Measurements from ENCODE around the gene STXBP5. TPM values are rescaled to one million over a fixed set of nuclear protein-coding genes. Genes with fewer than 3 reads are reported as not detected.

STXBP5 gene
- total RNA-seq, 1 experiment from 2014 or later: 10.1 TPM

DNA sequence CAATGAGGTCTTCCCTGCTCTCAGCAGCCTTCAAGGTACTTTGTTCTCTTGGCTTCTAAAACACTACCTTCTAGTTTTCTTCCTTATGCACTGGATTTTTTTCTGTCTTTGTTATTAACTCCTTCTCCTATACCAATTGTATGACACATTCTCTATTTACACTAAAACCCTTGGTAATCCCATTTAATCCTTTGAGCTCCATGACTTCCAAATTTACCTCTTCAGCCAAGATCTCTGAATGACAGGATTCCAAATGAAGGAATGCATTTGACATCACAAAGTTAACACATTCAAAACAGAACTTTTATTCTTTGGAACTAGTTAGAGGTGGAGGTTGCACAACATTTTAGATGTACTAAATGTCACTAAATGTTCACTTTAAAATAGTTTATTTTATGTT, 217.7 kb downstream of the STXBP5 start:
- Mint-ChIP-seq H3K9me3 (ENCODE audit: low read depth, unreplicated experiment) (peaks cover 6% of the 10 kb centered on the region), H3K27ac (ENCODE audit: unreplicated experiment) (no peak overlapping the region), H3K4me3 (ENCODE audit: low read depth, unreplicated experiment) (no peak overlapping the region), H3K27me3 (ENCODE audit: unreplicated experiment) (no peaks in the 10 kb centered on the region), H3K36me3 (ENCODE audit: insufficient read depth, unreplicated experiment) (no peaks in the 10 kb centered on the region), H3K4me1 (ENCODE audit: low read depth, unreplicated experiment) (no peaks in the 10 kb centered on the region)
- BruUV-seq (replicated peaks): no TSS peak
- intact Hi-C loops (cut with micrococcal nuclease; ENCODE audit: unreplicated experiment): no loop called here
- DNase-seq: no peak
- TF ChIP-seq, protein P1, sequence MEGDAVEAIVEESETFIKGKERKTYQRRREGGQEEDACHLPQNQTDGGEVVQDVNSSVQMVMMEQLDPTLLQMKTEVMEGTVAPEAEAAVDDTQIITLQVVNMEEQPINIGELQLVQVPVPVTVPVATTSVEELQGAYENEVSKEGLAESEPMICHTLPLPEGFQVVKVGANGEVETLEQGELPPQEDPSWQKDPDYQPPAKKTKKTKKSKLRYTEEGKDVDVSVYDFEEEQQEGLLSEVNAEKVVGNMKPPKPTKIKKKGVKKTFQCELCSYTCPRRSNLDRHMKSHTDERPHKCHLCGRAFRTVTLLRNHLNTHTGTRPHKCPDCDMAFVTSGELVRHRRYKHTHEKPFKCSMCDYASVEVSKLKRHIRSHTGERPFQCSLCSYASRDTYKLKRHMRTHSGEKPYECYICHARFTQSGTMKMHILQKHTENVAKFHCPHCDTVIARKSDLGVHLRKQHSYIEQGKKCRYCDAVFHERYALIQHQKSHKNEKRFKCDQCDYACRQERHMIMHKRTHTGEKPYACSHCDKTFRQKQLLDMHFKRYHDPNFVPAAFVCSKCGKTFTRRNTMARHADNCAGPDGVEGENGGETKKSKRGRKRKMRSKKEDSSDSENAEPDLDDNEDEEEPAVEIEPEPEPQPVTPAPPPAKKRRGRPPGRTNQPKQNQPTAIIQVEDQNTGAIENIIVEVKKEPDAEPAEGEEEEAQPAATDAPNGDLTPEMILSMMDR (IDR thresholded peaks at IDR 0.05; ENCODE audit: unreplicated experiment): no peak
- CTCF ChIA-PET: no interaction called here

DNA sequence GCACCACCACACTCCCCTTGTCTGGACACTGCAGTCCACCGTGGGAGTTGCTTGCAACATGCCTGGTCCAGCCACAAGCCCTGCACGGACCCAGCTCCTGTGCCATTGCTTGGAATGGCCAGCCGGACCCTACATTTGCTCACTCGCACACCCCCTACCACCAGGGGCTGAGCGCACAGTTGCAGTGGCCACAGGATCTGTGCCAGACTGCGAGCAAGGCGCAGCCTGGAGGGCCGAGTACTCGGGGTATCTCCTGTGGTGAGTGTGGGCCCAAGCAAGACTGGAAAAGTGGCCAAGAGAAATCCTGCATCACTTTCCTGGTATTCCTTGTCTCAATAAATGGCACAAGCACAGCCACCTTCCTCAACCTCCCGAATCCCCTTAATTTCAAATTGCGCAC, 218.9 kb downstream of the STXBP5 start:
- TF ChIP-seq, protein P1 (IDR thresholded peaks at IDR 0.05; ENCODE audit: unreplicated experiment): no peak
- DNase-seq: no peak
- intact Hi-C loops (cut with micrococcal nuclease; ENCODE audit: unreplicated experiment): no loop called here
- Mint-ChIP-seq H3K4me3 (ENCODE audit: low read depth, unreplicated experiment) (no peak overlapping the region), H3K9me3 (ENCODE audit: low read depth, unreplicated experiment) (peaks cover 6% of the 10 kb centered on the region), H3K27me3 (ENCODE audit: unreplicated experiment) (no peaks in the 10 kb centered on the region), H3K36me3 (ENCODE audit: insufficient read depth, unreplicated experiment) (no peaks in the 10 kb centered on the region), H3K4me1 (ENCODE audit: low read depth, unreplicated experiment) (no peaks in the 10 kb centered on the region), H3K27ac (ENCODE audit: unreplicated experiment) (no peak overlapping the region)
- CTCF ChIA-PET: no interaction called here
- no TSS peak for BruUV-seq (replicated peaks)

DNA sequence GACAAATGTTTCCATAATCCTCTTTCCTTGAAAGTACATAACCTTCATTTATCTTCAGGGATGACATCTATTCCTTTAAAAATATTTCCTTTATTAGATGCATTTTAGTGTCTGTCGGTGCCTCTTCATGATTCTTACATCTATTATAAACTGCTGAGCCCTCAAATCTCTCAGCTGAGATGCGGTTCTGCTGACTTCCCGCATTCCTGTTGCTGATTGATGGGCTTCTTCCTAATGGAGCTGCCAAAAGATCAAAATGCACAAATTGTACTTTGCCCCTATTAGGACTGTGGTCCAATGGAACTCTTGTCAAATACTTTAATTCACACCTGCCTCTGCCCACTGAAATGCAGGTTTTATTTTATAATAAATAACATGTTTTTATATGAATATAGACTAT, 225.6 kb downstream of the STXBP5 start:
- H3K4me1 Mint-ChIP-seq (ENCODE audit: low read depth, unreplicated experiment): no peaks in the 10 kb centered on the region
- CTCF ChIA-PET: no interaction called here

DNA sequence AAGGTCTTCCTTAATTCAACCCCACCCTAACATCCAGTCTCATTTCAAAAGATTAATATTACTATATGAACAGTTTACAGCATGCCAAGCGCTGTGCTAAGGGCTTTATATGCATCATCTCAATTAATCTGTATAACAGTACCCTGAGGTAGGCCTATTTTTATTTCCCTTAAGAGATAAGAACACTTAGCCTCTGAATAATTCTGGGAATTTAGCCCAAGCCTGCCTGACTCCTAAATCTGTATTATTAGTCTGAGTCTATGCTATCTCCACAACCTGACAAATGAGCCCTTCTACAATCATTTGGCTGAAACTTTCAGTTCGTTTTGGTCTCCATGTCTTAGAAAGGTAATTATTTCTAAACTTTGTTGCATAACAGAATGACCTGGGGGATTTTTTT, 226.6 kb downstream of the STXBP5 start:
- Mint-ChIP-seq H3K9me3 (ENCODE audit: low read depth, unreplicated experiment) (no peaks in the 10 kb centered on the region), H3K27me3 (ENCODE audit: unreplicated experiment) (no peaks in the 10 kb centered on the region), H3K4me3 (ENCODE audit: low read depth, unreplicated experiment) (no peak overlapping the region), H3K27ac (ENCODE audit: unreplicated experiment) (no peak overlapping the region), H3K36me3 (ENCODE audit: insufficient read depth, unreplicated experiment) (no peaks in the 10 kb centered on the region), H3K4me1 (ENCODE audit: low read depth, unreplicated experiment) (no peaks in the 10 kb centered on the region)
- DNase-seq: no peak
- TF ChIP-seq, protein P1 (IDR thresholded peaks at IDR 0.05; ENCODE audit: unreplicated experiment): no peak
- CTCF ChIA-PET: no interaction called here
- no TSS peak for BruUV-seq (replicated peaks)
- intact Hi-C loops (cut with micrococcal nuclease; ENCODE audit: unreplicated experiment): no loop called here

More for the DNA sequence above, 225.6 kb downstream of the STXBP5 start:
- no peaks in the 10 kb centered on the region for H3K9me3 Mint-ChIP-seq (ENCODE audit: low read depth, unreplicated experiment)
- BruUV-seq (replicated peaks): no TSS peak
- H3K36me3 Mint-ChIP-seq (ENCODE audit: insufficient read depth, unreplicated experiment): no peaks in the 10 kb centered on the region
- no peak overlapping the region for H3K4me3 Mint-ChIP-seq (ENCODE audit: low read depth, unreplicated experiment)
- H3K27me3 Mint-ChIP-seq (ENCODE audit: unreplicated experiment): no peaks in the 10 kb centered on the region
- H3K27ac Mint-ChIP-seq (ENCODE audit: unreplicated experiment): no peak overlapping the region
- intact Hi-C loops (cut with micrococcal nuclease; ENCODE audit: unreplicated experiment): no loop called here
- DNase-seq: no peak
- TF ChIP-seq, protein P1 (IDR thresholded peaks at IDR 0.05; ENCODE audit: unreplicated experiment): no peak

DNA sequence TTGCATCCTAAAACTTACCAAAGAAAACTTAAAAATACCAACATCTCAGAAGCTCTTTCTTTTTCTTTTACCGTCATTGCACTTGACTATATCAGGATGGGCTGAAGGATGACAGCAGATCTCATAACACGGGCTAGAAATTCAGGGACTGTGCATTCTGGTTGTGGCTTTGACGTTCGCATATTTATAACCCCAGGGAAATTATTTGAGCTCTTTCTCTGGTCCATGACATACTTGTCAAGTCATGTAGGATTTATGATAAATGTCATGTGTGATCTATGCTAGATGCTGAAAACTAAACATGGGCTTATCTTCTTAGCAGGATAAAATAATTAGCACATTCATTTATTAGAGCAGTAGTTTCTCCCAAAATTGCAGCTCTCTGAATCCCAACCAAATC, 229.9 kb downstream of the STXBP5 start:
- Mint-ChIP-seq H3K36me3 (ENCODE audit: insufficient read depth, unreplicated experiment) (no peaks in the 10 kb centered on the region), H3K9me3 (ENCODE audit: low read depth, unreplicated experiment) (no peaks in the 10 kb centered on the region), H3K27ac (ENCODE audit: unreplicated experiment) (no peak overlapping the region), H3K4me3 (ENCODE audit: low read depth, unreplicated experiment) (no peak overlapping the region), H3K4me1 (ENCODE audit: low read depth, unreplicated experiment) (no peaks in the 10 kb centered on the region), H3K27me3 (ENCODE audit: unreplicated experiment) (no peaks in the 10 kb centered on the region)
- TF ChIP-seq, protein P1 (IDR thresholded peaks at IDR 0.05; ENCODE audit: unreplicated experiment): no peak
- no peak for DNase-seq
- intact Hi-C loops (cut with micrococcal nuclease; ENCODE audit: unreplicated experiment): no loop called here
- CTCF ChIA-PET: no interaction called here
- no TSS peak for BruUV-seq (replicated peaks)

All from Calu3 (cell line).